CD14-positive monocyte (primary cell): ENCODE results near the gene TMEM239. TPM values are rescaled to one million over a fixed set of nuclear protein-coding genes. Genes with fewer than 3 reads are reported as not detected.

Experiments
- DNase-seq, 3 donors: peaks; one replicate each; pipeline ENCODE4 v3.0.0-alpha.2; 2011 to 2022
- H2AFZ ChIP-seq: 2 replicates; pipeline ENCODE4 v1.6.0; 2012; ENCODE audit warnings: mild to moderate bottlenecking, low read depth, low read length, inconsistent platforms; ENCODE audit not compliant: insufficient read depth, poor library complexity, severe bottlenecking
- H3K27ac ChIP-seq, 2 donors: 1 replicate in 1 of 2; 2 replicates in 1 of 2; pipeline ENCODE4 v1.5.1; 2012 to 2013; ENCODE audit warnings: low read length in 2 of 2, control low read depth in 1 of 2, inconsistent platforms in 1 of 2, low read depth in 1 of 2, mild to moderate bottlenecking in 1 of 2
- H3K27me3 ChIP-seq, 2 donors: one replicate each; pipeline versions ENCODE4 v1.6.0 to v1.6.1; 2011 to 2013; ENCODE audit warnings: low read length in 2 of 2; ENCODE audit not compliant: control insufficient read depth in 2 of 2, insufficient read depth in 2 of 2
- H3K36me3 ChIP-seq, 2 donors: replicated peaks in 1 of 2; 1 replicate in 1 of 2; 2 replicates in 1 of 2; pipeline versions ENCODE4 v1.5.1 to v1.6.1; 2012 to 2013; ENCODE audit warnings: low read length in 2 of 2, control low read depth in 1 of 2, inconsistent platforms in 1 of 2, mild to moderate bottlenecking in 1 of 2; ENCODE audit not compliant: insufficient read depth in 2 of 2, control insufficient read depth in 1 of 2
- H3K4me1 ChIP-seq, 2 donors: 1 replicate in 1 of 2; 2 replicates in 1 of 2; pipeline versions ENCODE4 v1.5.1 to v1.6.1; 2012 to 2013; ENCODE audit warnings: low read length in 2 of 2, control low read depth in 1 of 2, inconsistent platforms in 1 of 2, mild to moderate bottlenecking in 1 of 2, moderate library complexity in 1 of 2; ENCODE audit not compliant: insufficient read depth in 2 of 2, control insufficient read depth in 1 of 2
- H3K4me2 ChIP-seq: replicated peaks from 2 replicates; pipeline ENCODE3; 2012; ENCODE audit warnings: low read length, moderate library complexity, mild to moderate bottlenecking; ENCODE audit not compliant: poor library complexity, severe bottlenecking; ENCODE audit errors: extremely low read depth
- H3K4me3 ChIP-seq, 3 experiments: fragments of 200-600 bp in 1 of 3; sonication (generic) in 1 of 3; replicated peaks in 1 of 3; 1 replicate in 2 of 3; 2 replicates in 1 of 3; pipeline ENCODE4 v1.5.1; 2011 to 2013; ENCODE audit warnings: low read length in 3 of 3, mild to moderate bottlenecking in 3 of 3, control low read depth in 2 of 3, low read depth in 2 of 3, inconsistent platforms in 1 of 3, moderate library complexity in 1 of 3
- H3K79me2 ChIP-seq: 2 replicates; pipeline ENCODE4 v1.6.0; 2012; ENCODE audit warnings: mild to moderate bottlenecking, control low read depth, inconsistent platforms, low read length, moderate library complexity; ENCODE audit not compliant: insufficient read depth
- H3K9ac ChIP-seq: 2 replicates; pipeline ENCODE4 v1.6.0; 2017; ENCODE audit warnings: low read length, mild to moderate bottlenecking; ENCODE audit not compliant: insufficient read depth, poor library complexity, severe bottlenecking
- H3K9me3 ChIP-seq, 2 donors: replicated peaks in 1 of 2; 1 replicate in 1 of 2; 2 replicates in 1 of 2; pipeline versions ENCODE4 v1.5.1 to v1.6.1; 2012 to 2013; ENCODE audit warnings: low read length in 2 of 2, control low read depth in 1 of 2; ENCODE audit not compliant: control insufficient read depth in 1 of 2, insufficient read depth in 1 of 2
- H4K20me1 ChIP-seq: 2 replicates; pipeline ENCODE4 v1.6.0; 2012; ENCODE audit warnings: mild to moderate bottlenecking, low read length, control low read depth, moderate library complexity; ENCODE audit not compliant: insufficient read depth
- H3K27ac Mint-ChIP-seq, 7 donors: one replicate each; pipeline ENCODE4 v1.8.0; 2020; ENCODE audit warnings: mild to moderate bottlenecking in 7 of 7, mixed read lengths in 7 of 7, moderate library complexity in 6 of 7, inconsistent platforms in 2 of 7
- H3K27me3 Mint-ChIP-seq, 3 donors: one replicate each; pipeline ENCODE4 v1.8.0; 2021 to 2022; ENCODE audit warnings: low read depth in 3 of 3, mild to moderate bottlenecking in 3 of 3, mixed read lengths in 3 of 3, moderate library complexity in 3 of 3, inconsistent platforms in 1 of 3
- H3K36me3 Mint-ChIP-seq, 2 donors: one replicate each; pipeline ENCODE4 v1.8.0; 2020; ENCODE audit warnings: mixed read lengths in 2 of 2, inconsistent platforms in 1 of 2, mild to moderate bottlenecking in 1 of 2
- H3K4me1 Mint-ChIP-seq: one replicate; pipeline ENCODE4 v1.8.0; 2020; ENCODE audit warnings: mild to moderate bottlenecking, mixed read lengths
- H3K4me3 Mint-ChIP-seq, 2 donors: one replicate each; pipeline ENCODE4 v1.8.0; 2020; ENCODE audit warnings: mild to moderate bottlenecking in 2 of 2, mixed read lengths in 2 of 2, moderate library complexity in 1 of 2
- H3K9me3 Mint-ChIP-seq, 7 donors: one replicate each; pipeline ENCODE4 v1.8.0; 2020 to 2022; ENCODE audit warnings: mixed read lengths in 7 of 7, mild to moderate bottlenecking in 6 of 7, moderate library complexity in 6 of 7, inconsistent platforms in 2 of 7
- WGBS: methylation state at CpG from one replicate; pipeline ENCODE4 v1.1.5; 2013; ENCODE audit warnings: missing lambda C conversion rate; ENCODE audit not compliant: insufficient coverage; 5-methylcytosine and 5-hydroxymethylcytosine counted together
- intact Hi-C, 2 donors: fragments of 100-400 bp; cut with micrococcal nuclease; formaldehyde crosslinking; loops; one replicate each; pipeline versions ENCODE4 v1.15.0 to v1.15.1; 2023
- polyA plus RNA-seq, 3 donors: library from polyadenylated mRNA; depleted of rRNA in 1 of 3; unstranded in 2 of 3; stranded (reverse) in 1 of 3; fragments of 300-500 nt in 2 of 3; fragments of >200 nt in 1 of 3; fragmentation: Illumina TruSeq in 2 of 3; gene quantifications; 1 replicate in 2 of 3; 2 replicates in 1 of 3; pipeline ENCODE4 v1.2.3, GENCODE V29; 2012 to 2021
- TF ChIP-seq, protein P1 (sequence below): fragments of 200-600 bp; IDR thresholded peaks from one replicate; pipeline ENCODE4 v1.8.0; 2022; ENCODE audit warnings: antibody characterized with exemption, mild to moderate bottlenecking

TMEM239 gene
- polyA plus RNA-seq, 3 donors: not detected

GRCh38 chr20:2814076-2814475 lies 2.1 kb upstream of the TMEM239 start:
- Mint-ChIP-seq H3K36me3 (no peaks in the 10 kb centered on the region), H3K27me3 (peaks cover 7 to 19% (median 12%) of the 10 kb centered on the region in 3 donors), H3K9me3 (peaks cover 0 to 16% (median 9%) of the 10 kb centered on the region in 7 donors), H3K4me3 (no peak overlapping the region), H3K27ac (no peak overlapping the region), H3K4me1 (no peaks in the 10 kb centered on the region)
- Histone ChIP-seq H3K9ac (no peak overlapping the region), H2AFZ (no peak overlapping the region), H3K79me2 (no peaks in the 10 kb centered on the region), H3K27ac (no peak overlapping the region), H3K36me3 (no peaks in the 10 kb centered on the region), H3K9me3 (no peaks in the 10 kb centered on the region), H3K4me3 (no peak overlapping the region), H4K20me1 (no peaks in the 10 kb centered on the region), H3K27me3 (peaks cover 0 to 5% of the 10 kb centered on the region in 2 donors), H3K4me2 (no peak overlapping the region), H3K4me1 (no peaks in the 10 kb centered on the region)
- TF ChIP-seq, protein P1, sequence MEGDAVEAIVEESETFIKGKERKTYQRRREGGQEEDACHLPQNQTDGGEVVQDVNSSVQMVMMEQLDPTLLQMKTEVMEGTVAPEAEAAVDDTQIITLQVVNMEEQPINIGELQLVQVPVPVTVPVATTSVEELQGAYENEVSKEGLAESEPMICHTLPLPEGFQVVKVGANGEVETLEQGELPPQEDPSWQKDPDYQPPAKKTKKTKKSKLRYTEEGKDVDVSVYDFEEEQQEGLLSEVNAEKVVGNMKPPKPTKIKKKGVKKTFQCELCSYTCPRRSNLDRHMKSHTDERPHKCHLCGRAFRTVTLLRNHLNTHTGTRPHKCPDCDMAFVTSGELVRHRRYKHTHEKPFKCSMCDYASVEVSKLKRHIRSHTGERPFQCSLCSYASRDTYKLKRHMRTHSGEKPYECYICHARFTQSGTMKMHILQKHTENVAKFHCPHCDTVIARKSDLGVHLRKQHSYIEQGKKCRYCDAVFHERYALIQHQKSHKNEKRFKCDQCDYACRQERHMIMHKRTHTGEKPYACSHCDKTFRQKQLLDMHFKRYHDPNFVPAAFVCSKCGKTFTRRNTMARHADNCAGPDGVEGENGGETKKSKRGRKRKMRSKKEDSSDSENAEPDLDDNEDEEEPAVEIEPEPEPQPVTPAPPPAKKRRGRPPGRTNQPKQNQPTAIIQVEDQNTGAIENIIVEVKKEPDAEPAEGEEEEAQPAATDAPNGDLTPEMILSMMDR: no peak
- intact Hi-C loops: no loop called here
- no peak for DNase-seq
- no CpG with 5 or more reads among the region's 1 CpG for WGBS

DNA sequence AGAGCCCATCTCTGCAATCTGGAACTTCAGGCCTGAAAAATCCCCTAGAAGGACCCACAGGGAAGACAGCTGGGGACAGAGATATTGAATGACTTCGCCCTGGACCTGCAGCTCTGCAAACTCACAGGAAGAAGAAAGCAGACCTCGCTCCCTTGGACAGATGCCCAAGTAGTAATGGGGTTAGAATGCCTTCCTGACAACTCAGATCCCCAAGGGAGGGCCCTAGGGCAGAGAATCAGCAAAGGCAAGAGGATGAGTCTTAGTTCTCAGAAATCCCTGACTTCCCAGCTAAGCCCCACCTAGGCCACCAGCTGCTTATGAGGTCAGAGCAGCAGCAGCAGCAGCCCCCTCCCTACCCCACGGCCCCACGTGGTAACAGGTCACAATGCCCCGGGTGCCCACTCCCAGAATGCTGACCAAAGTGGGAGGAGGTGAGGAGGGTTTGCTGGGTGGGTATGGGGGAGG lies 1.5 kb upstream of the TMEM239 start, which contains the start of gene C20orf141:
C20orf141 (plus strand) TSS at position 401 of the 465 bp plus-strand sequence. CDS start 198 bp downstream, outside the sequence.
- Mint-ChIP-seq H3K27ac (peak within 1 kb of the TSS in 1 of 7 donors; percentile 12), H3K9me3 (peaks cover 0 to 15% (median 9%) of the 10 kb centered on the region in 7 donors), H3K4me3 (no peak within 1 kb of the TSS), H3K4me1 (no peaks in the 10 kb centered on the region), H3K36me3 (no peaks in the 10 kb centered on the region), H3K27me3 (peaks cover 8 to 18% (median 17%) of the 10 kb centered on the region in 3 donors)
- TF ChIP-seq, protein P1: no peak
- H3K27me3 ChIP-seq: peaks cover 0 to 9% of the 10 kb centered on the region in 2 donors
- WGBS: 0% methylated on average over 2 of the region's 5 CpGs
- no peak within 1 kb of the TSS for H3K9ac ChIP-seq
- H3K27ac ChIP-seq: no peak within 1 kb of the TSS
- H2AFZ ChIP-seq: no peak within 1 kb of the TSS
- no peak within 1 kb of the TSS for H3K4me3 ChIP-seq
- intact Hi-C loops: no loop called here
- no peaks in the 10 kb centered on the region for H3K36me3 ChIP-seq
- no peaks in the 10 kb centered on the region for H3K79me2 ChIP-seq
- H3K4me2 ChIP-seq: no peak within 1 kb of the TSS
- H4K20me1 ChIP-seq: no peaks in the 10 kb centered on the region
- no peaks in the 10 kb centered on the region for H3K4me1 ChIP-seq
- H3K9me3 ChIP-seq: no peaks in the 10 kb centered on the region
- no peak for DNase-seq
